SK-N-SH treated with all-trans-retinoic acid at 6 μM for 48 hours (cell line): Measurements from ENCODE around the gene NBPF1.
"Not testable (repeated sequence)": the region's sequence is repeated elsewhere in the genome, so short reads cannot be mapped to it uniquely, and the experiment has no call there.

Source experiments
- ARNTL ChIP-seq: fragments of 450-650 bp; formaldehyde crosslinking; IDR thresholded peaks from 2 replicates; pipeline ENCODE4 v1.5.0; 2020; ENCODE audit warnings: low read depth, mild to moderate bottlenecking, moderate library complexity, borderline replicate concordance
- PATZ1 ChIP-seq: fragments of 250-450 bp; sonication (Bioruptor Pico); IDR thresholded peaks from 2 replicates; pipeline ENCODE4 v1.8.0; 2020; ENCODE audit warnings: mild to moderate bottlenecking, moderate library complexity, borderline replicate concordance
- ZNF565 ChIP-seq: fragments of 450-650 bp; formaldehyde crosslinking; conservative IDR thresholded peaks from 2 replicates; pipeline ENCODE4 v1.5.0; 2020; ENCODE audit warnings: low read depth, mild to moderate bottlenecking, moderate library complexity

- not testable (repeated sequence) for TF ChIP-seq PATZ1 (CRISPR knock-in tag); ARNTL; ZNF565 (CRISPR knock-in tag)
These were observed 65.7 kb downstream of the NBPF1 start for GRCh38 chr1:16547502-16548241.
